Suppressor macrophage (primary cell): ENCODE measurements around the gene GOLT1B.

Experiments
- DNase-seq, 4 experiments: peaks; one replicate each; pipeline ENCODE4 v3.0.0-alpha.2; 2020 to 2022

Gene GOLT1B

GRCh38 chr12:21566223-21566906 lies 64.8 kb downstream of the GOLT1B start:
- no peak for DNase-seq

GRCh38 chr12:21566907-21567394 lies 65.4 kb downstream of the GOLT1B start:
- DNase-seq = no peak
